Small intestine (tissue), 16 donors: ENCODE data around the gene ICAM1. TPM values are rescaled to one million over a fixed set of nuclear protein-coding genes. Genes with fewer than 3 reads are reported as not detected.

Experiments
- DNase-seq, 2 donors: peaks; one replicate each; pipeline versions ENCODE4 v3.0.0 to v3.0.0-alpha.2; 2013
- FAIRE-seq: peaks from 2 replicates; lab custom pipeline; 2012; peaks lifted over from hg19 to GRCh38; lab: Jason Lieb, UNC
- H3K27ac ChIP-seq, 3 donors: one replicate each; pipeline ENCODE4 v1.5.1; 2013; ENCODE audit warnings: low read length in 2 of 3, mild to moderate bottlenecking in 2 of 3, control low read depth in 1 of 3, inconsistent platforms in 1 of 3, low read depth in 1 of 3, moderate library complexity in 1 of 3
- H3K27me3 ChIP-seq, 3 donors: one replicate each; pipeline ENCODE4 v1.6.1; 2013; ENCODE audit warnings: low read length in 3 of 3, inconsistent platforms in 1 of 3; ENCODE audit not compliant: control insufficient read depth in 3 of 3, insufficient read depth in 3 of 3
- H3K36me3 ChIP-seq, 3 donors: one replicate each; pipeline ENCODE4 v1.6.1; 2013; ENCODE audit warnings: low read length in 3 of 3, inconsistent platforms in 1 of 3, low read depth in 1 of 3, mild to moderate bottlenecking in 1 of 3, moderate library complexity in 1 of 3; ENCODE audit not compliant: control insufficient read depth in 3 of 3, insufficient read depth in 2 of 3
- H3K4me1 ChIP-seq, 3 donors: one replicate each; pipeline ENCODE4 v1.6.1; 2013; ENCODE audit warnings: low read length in 2 of 3, inconsistent platforms in 1 of 3, low read depth in 1 of 3, mild to moderate bottlenecking in 1 of 3, moderate library complexity in 1 of 3; ENCODE audit not compliant: control insufficient read depth in 3 of 3, insufficient read depth in 2 of 3
- H3K4me3 ChIP-seq, 3 donors: one replicate each; pipeline ENCODE4 v1.5.1; 2013; ENCODE audit warnings: low read length in 3 of 3, control low read depth in 1 of 3, inconsistent platforms in 1 of 3, low read depth in 1 of 3, mild to moderate bottlenecking in 1 of 3, moderate library complexity in 1 of 3
- H3K9me3 ChIP-seq, 2 donors: one replicate each; pipeline ENCODE4 v1.6.1; 2013; ENCODE audit warnings: low read depth in 1 of 2, low read length in 1 of 2; ENCODE audit not compliant: control insufficient read depth in 2 of 2, insufficient read depth in 1 of 2
- WGBS, 3 donors: extraction: QIAGEN DNeasy Blood & Tissue Kit; methylation state at CpG; one replicate each; pipeline ENCODE4 v1.1.7; 2013; 5-methylcytosine and 5-hydroxymethylcytosine counted together
- long read RNA-seq, 10 donors: transcript quantifications; one replicate each; lab custom pipeline, GENCODE V29; 2026
- polyA plus RNA-seq, 4 donors: library from polyadenylated mRNA; stranded (reverse) in 3 of 4; unstranded in 1 of 4; fragments of 200-250 nt in 3 of 4; fragments of 120-200 nt in 1 of 4; gene quantifications; one replicate each; pipeline versions ENCODE4 v1.2.1 to v1.2.3, GENCODE V29; 2013
- donor health status: healthy with polysubstance abuse.
- donor health status: control.
- donor health status: control.
- donor health status: Bipolar disorder and iron deficiency.
- donor health status: healthy.

ICAM1 gene, protein sequence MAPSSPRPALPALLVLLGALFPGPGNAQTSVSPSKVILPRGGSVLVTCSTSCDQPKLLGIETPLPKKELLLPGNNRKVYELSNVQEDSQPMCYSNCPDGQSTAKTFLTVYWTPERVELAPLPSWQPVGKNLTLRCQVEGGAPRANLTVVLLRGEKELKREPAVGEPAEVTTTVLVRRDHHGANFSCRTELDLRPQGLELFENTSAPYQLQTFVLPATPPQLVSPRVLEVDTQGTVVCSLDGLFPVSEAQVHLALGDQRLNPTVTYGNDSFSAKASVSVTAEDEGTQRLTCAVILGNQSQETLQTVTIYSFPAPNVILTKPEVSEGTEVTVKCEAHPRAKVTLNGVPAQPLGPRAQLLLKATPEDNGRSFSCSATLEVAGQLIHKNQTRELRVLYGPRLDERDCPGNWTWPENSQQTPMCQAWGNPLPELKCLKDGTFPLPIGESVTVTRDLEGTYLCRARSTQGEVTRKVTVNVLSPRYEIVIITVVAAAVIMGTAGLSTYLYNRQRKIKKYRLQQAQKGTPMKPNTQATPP
- polyA plus RNA-seq: 10 to 100 TPM in 2 of 4 donors, 1 to 10 TPM in 2; 1.6 to 18.2 (median 11.5) TPM
- long read RNA-seq, donor 1: 0 reads
- long read RNA-seq, donor 2, partial matches to known transcripts: 0 of 2 reads
- long read RNA-seq, donor 2, other reads (novel, unspliced or antisense): 0 of 2 reads
- long read RNA-seq, donor 3, partial matches to known transcripts: 0 of 2 reads
- long read RNA-seq, donor 3, other reads (novel, unspliced or antisense): 0 of 2 reads
- long read RNA-seq, donor 4: 0 reads
- long read RNA-seq, donor 5, partial matches to known transcripts: 0 of 1 reads
- long read RNA-seq, donor 5, other reads (novel, unspliced or antisense): 0 of 1 reads
- long read RNA-seq, donor 6, partial matches to known transcripts: 0 of 2 reads
- long read RNA-seq, donor 6, other reads (novel, unspliced or antisense): 0 of 2 reads
- long read RNA-seq, donor 7, partial matches to known transcripts: 0 of 3 reads
- long read RNA-seq, donor 7, other reads (novel, unspliced or antisense): 0 of 3 reads
- long read RNA-seq, donor 8, partial matches to known transcripts: 0 of 1 reads
- long read RNA-seq, donor 8, other reads (novel, unspliced or antisense): 0 of 1 reads
- long read RNA-seq, donor 9: 0 reads
- long read RNA-seq, donor 10, partial matches to known transcripts: 0 of 3 reads
- long read RNA-seq, donor 10, other reads (novel, unspliced or antisense): 0 of 3 reads

DNA sequence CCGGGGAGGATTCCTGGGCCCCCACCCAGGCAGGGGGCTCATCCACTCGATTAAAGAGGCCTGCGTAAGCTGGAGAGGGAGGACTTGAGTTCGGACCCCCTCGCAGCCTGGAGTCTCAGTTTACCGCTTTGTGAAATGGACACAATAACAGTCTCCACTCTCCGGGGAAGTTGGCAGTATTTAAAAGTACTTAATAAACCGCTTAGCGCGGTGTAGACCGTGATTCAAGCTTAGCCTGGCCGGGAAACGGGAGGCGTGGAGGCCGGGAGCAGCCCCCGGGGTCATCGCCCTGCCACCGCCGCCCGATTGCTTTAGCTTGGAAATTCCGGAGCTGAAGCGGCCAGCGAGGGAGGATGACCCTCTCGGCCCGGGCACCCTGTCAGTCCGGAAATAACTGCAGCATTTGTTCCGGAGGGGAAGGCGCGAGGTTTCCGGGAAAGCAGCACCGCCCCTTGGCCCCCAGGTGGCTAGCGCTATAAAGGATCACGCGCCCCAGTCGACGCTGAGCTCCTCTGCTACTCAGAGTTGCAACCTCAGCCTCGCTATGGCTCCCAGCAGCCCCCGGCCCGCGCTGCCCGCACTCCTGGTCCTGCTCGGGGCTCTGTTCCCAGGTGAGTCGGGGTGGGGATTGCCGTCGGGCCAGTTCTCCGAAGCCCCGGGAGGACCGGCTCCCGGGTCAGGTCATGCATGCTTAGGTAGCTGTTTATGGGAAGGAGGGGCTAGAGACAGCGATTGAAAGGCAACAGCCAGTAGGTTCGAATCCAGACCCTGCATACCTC lies at the start of gene ICAM1:
Gene ICAM1 (plus strand): TSS at position 505 of the 779 bp plus-strand sequence. CDS start 40 bp downstream, at position 545.
- Histone ChIP-seq H3K27me3 (peaks cover 0 to 29% (median 0%) of the 10 kb centered on the region in 3 donors), H3K9me3 (no peaks in the 10 kb centered on the region), H3K27ac (peak within 1 kb of the TSS; percentile 67 to 93 (median 79)), H3K36me3 (peaks cover 0 to 7% (median 3%) of the 10 kb centered on the region in 3 donors), H3K4me3 (peak within 1 kb of the TSS; percentile 52 to 63 (median 61)), H3K4me1 (peaks cover 0 to 17% (median 0%) of the 10 kb centered on the region in 3 donors)
- FAIRE-seq (no peak), DNase-seq (peak; percentile 52 to 92)
- 2 to 4% (median 4%) methylated on average over 45 to 51 of the region's 51 CpGs for WGBS, 3 donors

DNA sequence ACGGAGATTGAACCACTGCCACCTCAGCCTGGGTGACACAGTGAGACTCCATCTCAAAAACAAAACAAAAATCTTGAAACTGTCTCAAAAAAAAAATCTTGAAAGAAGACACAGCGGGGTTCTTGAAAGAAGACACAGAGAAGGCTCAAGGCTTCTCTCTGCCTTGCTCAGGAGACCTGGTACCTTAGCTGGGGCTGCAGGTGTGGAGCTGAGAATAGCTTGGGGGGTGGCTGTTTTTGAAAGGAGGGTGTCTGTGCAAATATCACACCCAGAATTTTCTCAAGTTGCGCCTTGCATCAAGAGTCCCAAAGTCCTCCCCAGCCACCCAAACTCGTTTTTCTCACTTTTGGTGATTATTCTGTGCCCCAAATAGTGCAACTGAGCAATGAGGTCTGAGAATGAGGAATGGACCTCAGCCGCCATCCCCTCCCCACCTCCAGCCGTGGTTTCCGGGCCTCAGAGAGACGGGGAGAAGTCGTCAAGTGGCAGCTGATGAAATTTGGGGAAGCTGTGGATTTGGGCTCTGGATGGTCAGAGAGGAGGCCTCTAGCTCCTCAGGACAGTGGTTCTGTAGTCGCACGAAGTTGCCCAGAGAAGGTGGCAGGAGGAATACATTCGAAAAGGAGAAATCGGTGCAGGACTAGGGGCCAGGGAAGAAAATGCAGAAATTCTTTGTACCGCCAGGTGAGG lies 48.6 kb upstream of the ICAM1 start:
- Histone ChIP-seq H3K27me3 (no peaks in the 10 kb centered on the region), H3K36me3 (peaks cover 0 to 24% (median 0%) of the 10 kb centered on the region in 3 donors), H3K9me3 (no peaks in the 10 kb centered on the region), H3K4me3 (no peak overlapping the region), H3K4me1 (no peaks in the 10 kb centered on the region), H3K27ac (peak overlapping the region in 1 of 3 donors; percentile 49)
- WGBS, 3 donors: 75 to 87% (median 84%) methylated on average over 14 of the region's 14 CpGs
- DNase-seq: no peak
- FAIRE-seq: no peak

- DNase-seq: no peak
- 94 to 95% (median 95%) methylated on average over 28 of the region's 28 CpGs for WGBS, 3 donors
- no peak overlapping the region for H3K4me3 ChIP-seq
- H3K27me3 ChIP-seq: no peaks in the 10 kb centered on the region
- H3K4me1 ChIP-seq: no peaks in the 10 kb centered on the region
- H3K36me3 ChIP-seq: peaks cover 0 to 24% (median 0%) of the 10 kb centered on the region in 3 donors
- no peaks in the 10 kb centered on the region for H3K9me3 ChIP-seq
- H3K27ac ChIP-seq: no peak overlapping the region
- FAIRE-seq: no peak
Observed at GRCh38 chr19:10223488-10224213, 47.3 kb upstream of the ICAM1 start.

DNA sequence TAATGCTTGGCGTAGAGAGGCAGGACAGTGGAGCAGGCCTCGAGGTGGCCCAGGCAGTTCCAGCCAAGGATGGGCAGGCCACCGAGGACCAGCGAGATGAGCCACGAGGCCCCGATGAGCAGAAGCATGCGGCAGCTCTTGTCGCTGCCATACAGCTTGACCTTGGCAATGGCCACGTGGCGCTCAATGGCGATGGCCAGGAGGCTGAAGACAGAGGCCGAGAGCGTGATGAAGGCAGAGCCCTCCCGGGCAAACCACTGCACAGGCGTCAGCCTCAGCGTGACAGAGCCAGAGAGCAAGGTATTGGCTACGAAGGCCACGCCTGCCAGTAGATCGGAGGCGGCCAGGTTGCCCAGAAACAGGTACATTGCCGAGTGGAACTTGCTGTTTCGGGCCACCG lies 46.6 kb upstream of the ICAM1 start:
- no peaks in the 10 kb centered on the region for H3K9me3 ChIP-seq
- H3K27me3 ChIP-seq: no peaks in the 10 kb centered on the region

DNA sequence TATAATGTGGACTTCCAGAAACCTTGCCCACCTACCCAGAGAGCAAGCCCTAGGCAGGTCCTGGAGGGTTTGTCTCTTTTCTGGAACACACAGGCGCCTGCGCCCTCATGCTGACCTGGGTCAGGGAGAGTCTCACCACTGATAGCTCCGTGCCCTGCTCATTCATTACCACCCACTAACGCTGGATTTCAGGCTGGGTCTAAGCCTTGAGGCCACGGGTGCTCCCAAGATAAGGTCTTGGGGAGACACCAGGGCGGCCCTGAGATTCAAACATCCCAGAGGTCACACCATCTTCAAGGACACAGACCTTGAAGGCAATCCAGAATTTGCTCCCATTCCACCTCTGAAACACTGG lies 44.9 kb upstream of the ICAM1 start:
- no peak overlapping the region for H3K4me3 ChIP-seq
- peak overlapping the region in 2 of 3 donors; percentile 73 to 74 for H3K27ac ChIP-seq
- 70 to 76% (median 73%) methylated on average over 6 of the region's 6 CpGs for WGBS, 3 donors
- H3K36me3 ChIP-seq: peaks cover 0 to 23% (median 0%) of the 10 kb centered on the region in 3 donors
- FAIRE-seq (no peak), DNase-seq (no peak)
- H3K9me3 ChIP-seq: no peaks in the 10 kb centered on the region
- H3K4me1 ChIP-seq: peaks cover 0 to 4% (median 0%) of the 10 kb centered on the region in 3 donors
- peaks cover 0 to 6% (median 0%) of the 10 kb centered on the region in 3 donors for H3K27me3 ChIP-seq

More for the DNA sequence above, 46.6 kb upstream of the ICAM1 start:
- WGBS, 3 donors: 95 to 97% (median 96%) methylated on average over 23 of the region's 23 CpGs
- H3K36me3 ChIP-seq: peaks cover 0 to 24% (median 0%) of the 10 kb centered on the region in 3 donors
- H3K27ac ChIP-seq: no peak overlapping the region
- DNase-seq: no peak
- H3K4me3 ChIP-seq: no peak overlapping the region
- no peak for FAIRE-seq
- no peaks in the 10 kb centered on the region for H3K4me1 ChIP-seq

GRCh38 chr19:10226376-10227025 lies 44.4 kb upstream of the ICAM1 start:
- Histone ChIP-seq H3K9me3 (no peaks in the 10 kb centered on the region), H3K27ac (peak overlapping the region in 2 of 3 donors; percentile 78 to 80), H3K4me1 (peaks cover 0 to 4% (median under 1%) of the 10 kb centered on the region in 3 donors), H3K36me3 (peaks cover 0 to 20% (median 0%) of the 10 kb centered on the region in 3 donors), H3K27me3 (peaks cover 0 to 6% (median 0%) of the 10 kb centered on the region in 3 donors), H3K4me3 (no peak overlapping the region)
- WGBS, 3 donors: 53 to 79% (median 67%) methylated on average over 13 of the region's 13 CpGs
- DNase-seq (peak in 1 of 2 donors; percentile 46), FAIRE-seq (no peak)
